ENCODE data around the gene SLC5A12. TPM values are rescaled to one million over a fixed set of nuclear protein-coding genes. Genes with fewer than 3 reads are reported as not detected.

The SLC5A12 gene
- under 0.01 TPM in 1 of 2 replicates, not detected in the other for total RNA-seq

GRCh38 chr11:26721948-26722475 is at the start of gene SLC5A12:
Gene SLC5A12 (minus strand): TSS chr11:26722060. CDS start chr11:26721714, 346 bp downstream.

Other genes starting within 250 kb of the SLC5A12 start
- not detected in 2 replicates for gene MUC15, start 149.8 kb downstream of the SLC5A12 start, total RNA-seq